Stimulated activated CD4-positive, alpha-beta T cell treated with anti-CD3 and anti-CD28 coated beads, Interleukin-4, amount 100 ng/mL, for 24 hours (primary cell): ENCODE data around the gene PHF19.

ENCODE experiments used
- DNase-seq: peaks from one replicate; pipeline ENCODE4 v3.0.0-alpha.2; 2020

PHF19 gene

GRCh38 chr9:120891884-120892747, 15.1 kb upstream of the PHF19 start:
- DNase-seq = no peak

GRCh38 chr9:120891245-120891883, 14.4 kb upstream of the PHF19 start:
- DNase-seq = peak; percentile 69

GRCh38 chr9:120890320-120891244, 13.6 kb upstream of the PHF19 start:
- peak; percentile 53 for DNase-seq

GRCh38 chr9:120889606-120890271, 12.8 kb upstream of the PHF19 start:
- DNase-seq = no peak

GRCh38 chr9:120888626-120889025, 11.6 kb upstream of the PHF19 start:
- no peak for DNase-seq

- no peak for DNase-seq
Measured at GRCh38 chr9:120886490-120886967, 9.5 kb upstream of the PHF19 start.

GRCh38 chr9:120885958-120886357, 9.0 kb upstream of the PHF19 start:
- DNase-seq = no peak

- DNase-seq = no peak
Measured at GRCh38 chr9:120885457-120885856, 8.5 kb upstream of the PHF19 start.

GRCh38 chr9:120883608-120883996, 6.6 kb upstream of the PHF19 start:
- DNase-seq = no peak

GRCh38 chr9:120882935-120883607, 6.1 kb upstream of the PHF19 start:
- DNase-seq = no peak

- DNase-seq = no peak
Measured at GRCh38 chr9:120879446-120879845, 2.5 kb upstream of the PHF19 start.

- peak; percentile 18 for DNase-seq
Measured at GRCh38 chr9:120878188-120879130, 1.5 kb upstream of the PHF19 start.

GRCh38 chr9:120877276-120878034, 467 bp upstream of the PHF19 start:
- DNase-seq = peak; percentile 68

GRCh38 chr9:120875954-120876841, 790 bp downstream of the PHF19 start:
- peak; percentile 84 for DNase-seq

GRCh38 chr9:120875643-120875953, 1.4 kb downstream of the PHF19 start:
- DNase-seq = no peak

GRCh38 chr9:120875195-120875565, 1.8 kb downstream of the PHF19 start:
- DNase-seq = no peak

GRCh38 chr9:120874226-120875194, 2.5 kb downstream of the PHF19 start:
- DNase-seq = no peak

- no peak for DNase-seq
Measured at GRCh38 chr9:120873512-120873911, 3.5 kb downstream of the PHF19 start.
